ENCODE data around the gene TNP2.

TNP2 gene

DNA sequence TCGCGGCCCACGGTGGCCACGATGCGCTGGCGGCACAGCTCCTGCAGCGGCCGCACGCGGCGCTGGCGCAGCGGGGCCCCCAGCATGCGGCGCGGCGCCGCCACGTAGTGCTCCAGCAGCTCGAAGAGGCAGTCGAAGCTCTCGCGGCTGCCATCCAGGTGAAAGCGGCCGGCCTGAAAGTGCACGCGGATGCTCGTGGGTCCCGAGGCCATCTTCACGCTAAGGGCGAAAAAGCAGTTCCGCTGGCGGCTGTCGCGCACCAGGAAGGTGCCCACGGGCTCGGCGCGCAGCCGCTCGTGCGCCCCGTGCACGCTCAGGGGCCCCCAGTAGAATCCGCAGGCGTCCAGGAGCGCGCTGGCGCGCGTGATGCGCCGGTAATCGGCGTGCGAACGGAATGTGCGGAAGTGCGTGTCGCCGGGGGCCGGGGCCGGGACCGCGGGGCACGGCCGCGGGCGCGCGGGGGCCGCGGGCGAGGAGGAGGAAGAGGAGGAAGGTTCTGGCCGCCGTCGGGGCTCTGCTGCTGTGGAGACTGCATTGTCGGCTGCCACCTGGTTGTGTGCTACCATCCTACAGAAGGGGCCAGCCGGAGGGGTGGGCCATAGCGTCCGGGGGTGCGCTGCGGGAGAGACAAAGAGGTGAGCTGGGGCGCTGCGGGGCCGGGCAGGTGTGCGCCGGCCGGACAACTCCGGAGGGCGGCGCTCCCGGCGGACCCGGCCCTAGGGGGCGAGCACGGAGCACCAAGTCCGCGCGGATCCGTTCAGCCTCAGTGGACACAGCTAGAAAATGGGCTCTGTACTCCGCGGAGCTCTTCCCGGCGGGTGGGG lies 14.0 kb downstream of the TNP2 start:
- DNase-seq, result no peak

DNA sequence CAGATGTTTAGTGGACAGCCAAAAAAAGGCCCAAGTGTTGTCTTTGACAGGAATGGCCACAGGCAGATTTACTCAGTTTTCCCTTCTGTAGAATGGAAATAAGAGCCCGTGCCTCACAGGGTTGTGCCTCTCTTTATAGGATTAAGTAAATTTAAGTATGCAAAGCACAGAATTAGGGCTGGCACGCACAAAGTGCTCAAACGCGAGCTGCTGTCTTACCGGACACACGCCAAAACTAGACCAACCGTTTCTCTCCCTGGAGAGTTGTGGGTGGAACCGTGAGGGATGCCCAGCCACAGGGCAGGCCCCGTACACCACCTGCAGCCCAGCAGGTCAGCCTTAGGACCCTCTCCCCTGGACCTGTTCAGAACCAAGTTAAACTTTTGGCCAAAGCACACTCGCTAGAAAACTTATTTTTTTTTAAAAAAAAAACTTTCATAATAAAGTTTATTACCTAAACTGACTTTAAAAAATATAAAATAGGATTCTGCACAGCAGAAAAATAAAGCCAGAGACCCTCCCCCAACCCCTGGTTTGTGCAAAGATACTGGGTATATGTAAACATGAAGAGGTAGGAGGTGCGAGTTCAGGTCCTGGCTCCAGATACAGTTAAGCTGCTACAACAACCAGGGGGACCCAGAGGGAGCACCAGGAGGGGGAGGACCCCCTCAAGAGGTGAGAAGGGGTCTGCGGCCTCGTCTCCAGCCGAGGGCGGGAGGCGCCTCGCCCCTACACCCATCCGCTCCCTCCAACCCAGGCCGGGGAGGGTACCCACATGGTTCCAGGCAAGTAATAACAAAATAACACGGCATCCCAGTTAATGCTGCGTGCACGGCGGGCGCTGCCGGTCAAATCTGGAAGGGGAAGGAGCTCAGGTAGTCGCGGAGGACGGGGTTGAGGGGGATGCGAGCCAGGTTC lies 14.9 kb downstream of the TNP2 start:
- DNase-seq, result no peak

DNA sequence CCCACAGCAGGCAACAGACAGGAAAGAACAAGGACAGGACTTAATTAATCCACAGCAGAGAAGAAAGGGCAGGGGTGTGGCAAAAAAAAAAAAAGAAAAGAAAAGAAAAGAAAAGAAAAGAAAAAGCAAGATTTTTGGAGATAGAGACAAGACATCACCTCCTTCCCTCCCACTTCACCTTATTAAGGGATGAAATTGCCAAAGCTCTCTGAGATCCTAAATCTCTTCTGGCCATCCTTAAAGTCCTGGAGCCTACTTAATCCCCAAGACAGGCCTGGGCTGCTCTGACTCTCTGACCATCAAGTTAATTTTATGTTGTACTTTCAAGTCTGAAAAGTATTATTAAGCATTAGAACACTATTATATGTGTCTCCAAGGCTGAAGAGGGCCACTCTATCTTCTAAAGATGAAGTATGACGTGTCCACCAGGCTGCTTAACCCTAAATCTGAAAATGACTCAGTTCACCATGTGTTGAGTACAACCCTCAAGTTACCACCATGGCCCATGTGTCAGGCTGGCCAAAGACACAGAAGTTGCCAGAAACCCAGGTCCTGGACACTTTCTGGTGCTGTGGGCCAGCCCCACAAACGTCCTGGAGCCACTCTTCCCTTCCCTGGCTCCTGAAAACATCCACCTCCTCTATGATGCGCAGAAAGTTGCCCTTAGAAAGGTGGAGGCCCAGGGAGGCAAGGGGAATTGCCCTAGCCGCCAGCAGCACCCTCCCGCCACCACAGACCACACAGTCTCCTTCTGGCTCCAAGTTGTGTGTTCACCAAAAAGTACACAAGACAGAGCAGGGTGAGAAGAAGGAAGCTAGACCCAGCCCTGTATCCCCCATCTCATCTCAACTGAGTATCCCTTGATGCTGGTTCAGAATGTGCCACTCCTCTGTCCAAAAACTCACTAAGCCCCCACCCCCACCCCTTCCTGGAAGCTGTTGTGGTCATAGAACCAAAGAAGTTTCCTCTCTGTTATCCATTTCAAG lies 15.8 kb downstream of the TNP2 start:
- no peak for DNase-seq

DNA sequence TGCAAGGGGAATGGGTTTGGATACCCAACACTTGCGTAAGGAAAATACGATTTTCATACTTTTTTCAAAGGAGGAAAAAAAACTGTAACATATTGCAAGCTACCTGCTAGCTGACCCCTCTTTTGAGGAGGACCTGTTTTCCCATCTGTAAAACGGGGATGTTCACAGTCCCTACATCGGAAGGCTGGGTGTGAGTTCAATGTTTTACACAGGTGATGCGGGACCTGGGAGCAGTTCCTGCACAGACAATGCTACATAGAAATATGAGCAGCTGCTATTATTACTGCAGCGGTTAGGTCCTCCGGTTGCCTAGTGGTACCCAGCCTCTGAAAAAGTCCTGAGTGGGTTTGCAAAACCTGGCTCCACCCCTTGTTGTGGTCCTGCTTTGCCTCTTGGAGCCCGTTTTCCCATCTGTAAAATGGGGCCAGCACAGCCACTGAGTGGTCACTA lies 16.6 kb downstream of the TNP2 start:
- DNase-seq, result no peak

DNA sequence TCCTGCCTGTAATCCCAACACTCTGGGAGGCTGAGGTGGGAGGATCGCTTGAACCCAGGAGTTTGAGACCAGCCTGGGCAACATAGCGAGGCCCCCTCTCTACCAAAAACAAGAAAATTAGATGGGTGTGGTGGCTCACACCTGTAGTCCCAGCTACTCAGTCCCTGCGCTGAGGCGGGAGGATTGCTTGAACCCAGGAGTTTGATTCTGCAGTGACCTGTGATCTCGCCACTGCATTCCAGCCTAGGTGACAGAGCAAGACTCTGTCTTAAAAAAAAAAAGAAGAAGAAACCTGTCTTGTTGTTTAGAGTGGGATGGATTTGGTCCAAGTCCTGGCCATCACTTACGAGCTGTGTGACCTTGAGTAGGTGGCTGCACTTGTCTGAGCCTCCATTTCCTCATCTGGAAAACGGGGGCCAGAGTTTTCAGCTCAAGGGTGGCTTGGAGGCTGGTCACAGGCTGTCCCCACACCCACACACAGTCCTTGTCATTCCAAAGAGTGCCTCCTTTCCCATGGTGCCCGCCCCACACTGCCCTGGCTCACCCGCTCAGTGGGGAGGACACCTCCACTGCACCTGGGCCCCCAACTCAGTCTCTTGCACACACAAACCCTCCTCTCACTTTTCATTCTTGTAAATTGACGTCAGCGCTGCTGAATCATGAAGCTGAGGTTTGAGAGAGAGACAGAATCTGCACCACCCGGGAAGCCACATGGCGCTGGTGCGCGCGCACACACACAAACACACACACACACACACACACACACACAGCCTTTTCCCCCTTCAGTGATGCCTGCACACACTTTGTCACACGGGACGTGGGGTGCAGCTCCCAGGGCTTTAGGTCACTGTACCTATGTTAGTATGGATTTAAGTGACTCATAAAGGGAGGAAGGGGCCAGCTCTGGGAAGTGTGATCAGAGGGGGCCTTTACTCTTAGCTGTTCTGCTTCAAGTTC lies 17.3 kb downstream of the TNP2 start:
- no peak for DNase-seq

DNA sequence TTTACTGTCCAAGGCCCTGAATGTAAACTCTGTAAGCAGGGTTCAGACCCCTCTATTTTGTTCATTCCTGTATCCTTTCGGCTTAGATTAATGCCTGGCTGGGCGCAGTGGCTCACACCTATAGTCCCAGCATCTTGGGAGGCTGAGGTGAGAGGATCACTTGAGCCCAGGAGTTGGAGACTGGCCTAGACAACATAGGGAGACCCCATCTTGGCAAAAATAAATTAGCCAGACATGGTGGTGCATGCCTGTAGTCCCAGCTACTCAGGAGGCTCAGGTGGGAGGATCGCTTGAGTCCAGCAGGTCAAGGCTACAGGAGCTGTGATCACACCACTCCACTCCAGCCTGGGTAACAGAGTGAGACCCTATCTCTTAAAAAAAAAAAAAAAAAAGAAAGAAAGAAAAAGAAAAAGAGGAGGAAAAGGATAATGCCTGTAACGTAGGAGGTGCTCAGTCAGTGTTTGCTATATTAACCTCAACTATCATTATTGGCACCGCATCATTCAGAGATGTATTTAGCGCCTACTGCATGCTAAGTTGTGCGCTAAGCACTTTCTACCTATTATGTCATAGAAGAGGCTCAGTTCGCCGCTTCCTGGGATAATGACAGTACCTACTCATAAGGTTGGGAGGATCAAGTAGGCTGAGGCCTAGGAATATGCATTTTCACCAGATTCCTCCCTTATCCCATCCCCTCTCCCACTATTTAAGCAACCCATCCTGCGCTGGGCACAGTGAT lies 18.2 kb downstream of the TNP2 start:
- DNase-seq, result no peak

DNA sequence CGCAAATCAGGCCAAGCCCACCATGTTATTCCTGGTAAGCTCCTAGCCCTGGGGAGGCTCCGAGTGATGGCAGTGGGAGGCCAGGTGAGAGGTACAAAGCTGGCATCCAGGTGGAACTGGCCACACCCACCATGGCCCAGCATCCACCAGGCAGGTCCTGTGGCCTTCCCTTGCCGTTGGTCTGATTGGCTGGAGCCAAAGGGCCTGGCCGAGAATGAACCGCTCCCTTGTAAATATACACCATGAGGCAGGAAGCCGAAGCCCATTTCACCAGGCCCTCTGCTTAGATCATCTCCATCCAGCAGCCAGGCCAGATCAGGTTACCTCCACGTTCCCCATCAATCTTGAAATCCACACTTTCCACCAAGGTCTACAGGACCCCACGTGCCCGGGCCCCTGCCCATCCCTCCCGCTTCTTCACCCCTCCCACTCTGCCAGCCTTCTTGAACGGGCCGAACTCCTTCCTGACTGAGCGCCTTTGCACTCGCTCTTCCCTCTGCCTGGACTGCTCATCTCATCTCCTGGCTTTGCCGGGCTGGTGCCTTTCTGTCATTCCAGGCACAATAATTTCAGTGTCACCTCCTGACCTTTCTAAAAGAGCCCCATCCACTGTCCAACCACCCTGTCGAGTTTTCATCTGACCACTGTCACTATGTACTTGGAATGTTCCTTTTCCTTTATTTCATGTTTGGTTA lies 18.9 kb downstream of the TNP2 start:
- DNase-seq, result no peak

DNA sequence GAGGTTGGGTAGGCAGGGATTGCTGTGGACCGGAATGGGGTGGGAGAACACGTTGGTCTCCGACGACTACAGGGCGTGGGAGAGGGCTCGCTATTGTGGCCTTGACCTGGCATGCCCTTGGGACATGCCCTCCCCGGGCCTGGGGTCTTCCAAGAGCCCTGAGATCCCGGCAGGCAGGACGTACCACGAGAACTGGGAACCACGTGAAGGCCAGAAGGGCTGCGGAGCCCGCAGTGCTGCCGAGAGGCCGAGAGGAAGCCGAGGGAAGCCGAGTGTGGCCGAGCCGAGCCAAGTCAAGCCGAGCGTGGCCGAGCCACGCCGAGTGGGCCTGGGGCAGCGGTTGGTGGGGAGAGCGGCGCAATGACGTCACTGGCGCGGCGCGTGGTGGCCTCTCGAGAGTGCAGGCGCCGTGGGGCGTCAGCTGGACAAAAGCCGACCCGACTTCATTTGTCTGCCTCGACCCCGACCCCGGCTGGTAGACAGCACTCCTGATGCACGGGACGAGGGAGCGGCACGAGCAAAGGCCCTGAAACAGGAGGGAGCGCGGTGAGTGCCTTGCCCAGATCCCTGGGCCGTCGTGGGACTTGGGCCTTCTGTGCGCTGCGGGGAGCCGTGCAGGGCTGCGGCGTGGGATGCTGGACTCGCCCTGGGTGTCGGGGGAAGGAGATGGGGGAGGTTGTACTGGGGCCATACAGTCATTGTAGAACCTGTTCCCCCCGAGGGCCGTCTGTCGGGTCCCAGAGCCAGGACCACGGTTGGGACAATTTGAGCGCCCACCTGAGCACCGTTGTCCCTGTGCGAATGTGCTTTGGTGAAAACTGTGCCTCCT lies 19.7 kb downstream of the TNP2 start:
- no peak for DNase-seq

DNA sequence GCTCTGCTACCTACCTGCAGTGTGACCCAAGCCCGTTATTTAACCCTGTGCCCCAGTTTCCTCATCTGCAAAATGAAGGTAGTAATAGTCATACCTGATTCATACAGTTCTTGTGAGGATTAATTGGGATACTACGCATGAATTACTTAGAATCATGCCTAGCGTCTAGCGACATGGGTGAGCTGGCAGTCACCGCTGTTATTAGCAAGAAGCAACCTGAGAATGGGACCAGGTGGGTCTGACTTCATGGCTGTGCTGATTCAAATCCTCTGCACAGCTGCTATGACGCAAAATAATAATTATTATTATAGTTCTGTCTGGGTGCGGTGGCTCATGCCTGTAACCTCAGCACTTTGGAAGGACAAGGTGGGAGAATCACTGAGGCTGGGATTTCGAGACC lies 21.0 kb downstream of the TNP2 start:
- no peak for DNase-seq

DNA sequence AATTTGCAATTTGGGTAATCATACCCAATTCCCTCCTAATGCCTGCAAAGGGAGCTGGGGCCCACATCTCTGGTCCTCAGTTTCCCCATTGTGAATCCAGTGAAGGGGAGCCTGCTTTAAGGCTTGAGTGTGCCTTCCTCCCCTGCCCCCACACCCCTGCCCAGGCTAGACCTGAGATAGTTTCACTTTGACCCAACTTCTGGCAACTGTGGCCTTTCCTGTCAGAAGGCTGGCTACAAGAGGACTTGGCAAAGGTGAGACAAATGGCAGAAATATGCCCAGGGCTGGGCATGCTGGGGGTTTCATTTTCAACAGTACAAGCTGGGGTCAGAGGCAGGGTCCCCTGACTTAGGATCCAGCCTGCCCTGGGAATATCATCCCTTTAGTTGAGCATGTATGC lies 23.1 kb downstream of the TNP2 start:
- DNase-seq, result no peak

DNA sequence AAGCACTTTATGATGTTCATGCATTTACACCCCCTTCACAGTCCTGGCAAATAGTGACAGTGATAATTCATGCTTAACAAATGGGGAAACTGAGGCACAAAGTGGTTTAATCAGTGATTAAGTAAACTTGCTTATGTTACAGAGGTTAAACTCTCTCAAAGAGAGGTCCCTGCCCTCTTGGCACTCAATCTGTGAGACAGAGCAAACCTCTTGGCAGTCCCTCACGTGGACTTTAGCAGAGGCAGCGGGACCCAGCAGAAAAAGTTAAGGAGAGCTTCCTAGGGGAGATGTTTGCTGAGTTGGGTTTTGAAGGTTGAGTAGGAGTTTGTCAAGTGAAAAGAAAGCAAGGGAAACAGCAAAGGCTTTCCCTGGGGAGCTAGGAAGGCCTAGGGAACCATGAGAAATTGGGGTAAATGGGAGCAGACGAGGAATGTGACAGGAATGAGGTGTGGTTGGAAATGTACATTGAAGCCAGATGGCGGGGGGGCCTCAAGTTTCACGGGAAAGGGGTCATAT lies 23.8 kb downstream of the TNP2 start:
- no peak for DNase-seq

DNA sequence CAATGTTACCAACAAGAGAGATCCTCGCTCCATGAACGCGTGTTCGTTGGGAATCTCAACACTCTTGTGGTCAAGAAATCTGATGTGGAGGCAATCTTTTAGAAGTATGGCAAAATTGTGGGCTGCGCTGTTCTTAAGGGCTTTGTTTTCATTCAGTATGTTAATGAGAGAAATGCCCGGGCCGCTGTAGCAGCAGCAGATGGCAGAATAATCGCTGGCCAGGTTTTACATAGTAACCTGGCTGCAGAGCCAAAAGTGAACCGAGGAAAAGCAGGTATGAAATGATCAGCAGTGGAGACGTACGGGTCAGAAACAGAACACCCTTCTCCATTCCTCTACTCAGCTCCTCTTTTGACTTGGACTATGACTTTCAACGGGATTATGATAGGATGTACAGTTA lies 26.5 kb downstream of the TNP2 start:
- no peak for DNase-seq

DNA sequence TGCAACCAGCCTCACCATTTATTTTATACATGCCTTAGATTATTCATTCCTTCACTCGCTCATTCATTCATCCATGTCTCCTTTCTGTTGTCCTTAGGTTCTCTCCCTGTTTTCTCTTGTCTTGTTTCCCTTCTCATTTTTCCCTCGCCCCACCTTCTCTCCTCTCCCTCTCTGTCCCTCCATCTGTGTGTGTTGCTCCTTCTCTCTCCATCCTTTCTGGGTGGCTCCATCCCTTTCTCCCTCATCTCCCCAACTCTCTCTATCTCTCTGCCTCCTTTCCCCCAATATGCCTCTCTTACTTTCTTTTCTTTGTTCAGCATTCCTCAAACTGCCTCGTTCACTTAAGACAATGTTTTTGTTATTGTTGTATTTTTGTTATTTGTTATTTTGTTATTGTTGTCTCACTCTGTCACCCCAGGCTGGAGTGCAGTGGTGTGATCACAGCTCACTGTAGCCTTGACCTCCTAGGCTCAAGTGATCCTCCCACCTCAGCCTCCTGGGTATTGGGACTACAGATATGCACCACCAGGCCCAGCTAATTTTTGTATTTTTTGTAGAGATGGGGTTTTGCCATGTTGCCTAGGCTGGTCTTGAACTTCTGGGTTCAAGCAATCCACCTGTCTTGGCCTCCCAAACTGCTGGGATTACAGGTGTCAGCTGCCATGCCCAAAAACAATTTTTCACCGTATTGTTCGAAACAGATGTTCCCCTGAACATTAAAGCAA lies 27.5 kb downstream of the TNP2 start:
- no peak for DNase-seq

DNA sequence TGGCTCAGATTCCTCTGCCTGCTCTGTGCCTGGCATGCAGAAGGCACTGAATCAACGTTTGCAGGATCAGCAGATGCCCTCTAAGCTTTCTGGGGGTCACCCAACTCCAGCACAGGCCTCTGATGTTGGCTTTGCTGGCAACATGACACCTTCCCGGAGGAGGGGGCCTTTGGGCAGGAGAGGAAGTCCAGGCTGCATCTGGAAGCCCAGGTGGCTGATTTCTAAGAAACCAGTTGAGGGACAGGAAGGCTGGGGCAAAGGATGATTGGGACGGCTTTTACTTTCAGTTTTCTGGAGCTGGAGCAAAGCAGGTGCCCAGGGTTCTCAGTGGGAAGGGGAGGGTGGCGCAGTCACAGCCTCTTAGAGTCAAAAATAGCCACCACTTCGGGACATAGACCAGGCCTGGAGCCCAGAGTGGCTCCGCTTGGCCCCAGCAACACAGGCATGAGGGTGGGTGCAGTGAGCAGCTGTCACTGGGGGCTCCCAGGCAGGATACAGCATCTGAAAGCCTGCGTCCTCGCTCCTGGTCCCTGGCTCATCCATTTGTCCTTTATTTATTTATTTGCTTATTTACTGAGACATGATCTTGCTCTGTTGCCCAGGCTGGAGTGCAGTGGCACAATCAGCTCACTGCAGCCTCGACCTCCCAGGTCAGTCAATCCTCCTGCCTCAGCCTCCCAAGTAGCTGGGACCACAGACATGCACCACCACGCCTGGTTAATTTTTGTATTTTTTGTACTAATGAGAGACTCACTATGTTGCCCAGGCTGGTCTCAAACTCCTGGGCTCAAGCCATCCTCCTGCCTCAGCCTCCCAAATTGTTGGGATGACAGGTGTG lies 28.3 kb downstream of the TNP2 start:
- DNase-seq, result no peak

DNA sequence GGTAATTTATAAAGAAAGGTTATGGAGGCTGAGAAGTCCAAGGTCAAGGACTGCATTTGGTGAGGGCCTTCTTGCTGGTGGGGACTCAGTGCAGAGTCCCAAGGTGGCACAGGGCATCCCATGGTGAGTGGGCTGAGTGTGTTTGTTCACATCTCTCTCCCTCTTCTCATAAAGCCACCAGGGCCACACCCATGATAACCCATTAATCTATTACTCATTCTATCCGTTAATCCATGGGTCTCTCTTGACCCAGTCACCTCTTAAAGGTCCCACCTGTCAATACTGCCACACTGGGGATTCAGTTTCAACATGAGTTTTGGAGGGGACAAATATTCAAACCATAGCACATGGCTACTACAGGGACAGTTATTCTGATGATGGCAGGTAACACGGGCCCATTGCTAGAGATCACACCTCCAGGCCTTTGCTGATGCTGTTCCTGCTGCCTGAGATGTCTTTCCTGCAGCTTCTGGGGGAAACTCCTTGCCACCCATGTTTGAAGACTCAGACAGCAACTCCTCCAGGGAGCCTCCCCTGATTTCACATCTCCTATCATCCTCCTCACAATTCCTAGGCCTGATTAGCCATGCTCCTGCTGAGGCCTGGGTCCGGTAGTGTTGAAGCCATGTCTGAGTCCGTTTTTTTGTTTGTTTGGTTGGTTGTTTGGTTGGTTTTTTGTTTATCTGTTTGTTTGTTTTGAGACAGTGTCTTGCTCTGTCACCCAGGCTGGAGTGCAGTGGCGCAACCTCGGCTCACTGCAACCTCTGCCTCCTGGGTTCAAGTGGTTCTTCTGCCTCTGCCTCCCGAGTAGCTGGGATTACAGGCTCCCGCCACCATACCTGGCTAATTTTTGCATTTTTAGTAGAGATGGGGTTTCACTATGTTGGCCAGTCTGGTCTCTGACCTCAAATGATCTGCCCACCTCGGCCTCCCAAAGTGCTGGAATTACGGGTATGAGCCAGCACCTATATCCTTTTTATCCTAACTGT lies 29.2 kb downstream of the TNP2 start:
- DNase-seq, result no peak
